Skeletal muscle tissue (tissue), 4 donors: Measurements from ENCODE around the gene CHD9. TPM values are rescaled to one million over a fixed set of nuclear protein-coding genes. Genes with fewer than 3 reads are reported as not detected.
"Not testable (repeated sequence)": the region's sequence is repeated elsewhere in the genome, so short reads cannot be mapped to it uniquely, and the experiment has no call there.

Source experiments
- H3K27ac ChIP-seq: one replicate; pipeline ENCODE4 v1.7.0; 2013; ENCODE audit warnings: mild to moderate bottlenecking, low read depth, low read length, inconsistent platforms
- H3K27me3 ChIP-seq, 3 donors: one replicate each; pipeline ENCODE4 v1.7.0; 2013; ENCODE audit warnings: low read length in 3 of 3; ENCODE audit not compliant: control insufficient read depth in 3 of 3, insufficient read depth in 3 of 3
- H3K36me3 ChIP-seq, 3 donors: one replicate each; pipeline ENCODE4 v1.7.0; 2013; ENCODE audit warnings: low read length in 3 of 3; ENCODE audit not compliant: control insufficient read depth in 3 of 3, insufficient read depth in 3 of 3
- H3K4me1 ChIP-seq, 3 donors: one replicate each; pipeline ENCODE4 v1.7.0; 2013; ENCODE audit warnings: low read length in 3 of 3, mild to moderate bottlenecking in 3 of 3; ENCODE audit not compliant: control insufficient read depth in 3 of 3, insufficient read depth in 3 of 3
- H3K4me3 ChIP-seq, 3 donors: one replicate each; pipeline ENCODE4 v1.7.0; 2013; ENCODE audit warnings: low read length in 3 of 3
- H3K9ac ChIP-seq, 3 donors: one replicate each; pipeline ENCODE4 v1.7.0; 2013; ENCODE audit warnings: low read length in 3 of 3, mild to moderate bottlenecking in 3 of 3, moderate library complexity in 2 of 3, low read depth in 1 of 3
- H3K9me3 ChIP-seq, 3 donors: one replicate each; pipeline ENCODE4 v1.7.0; 2013; ENCODE audit warnings: low read length in 3 of 3; ENCODE audit not compliant: control insufficient read depth in 3 of 3
- total RNA-seq: library from RNA; depleted of rRNA; stranded (reverse); fragments of >200 nt; gene quantifications from one replicate; pipeline ENCODE4 v1.2.3, GENCODE V29; 2014
- donor health status: Osteomylitis.

CHD9 gene
- total RNA-seq, 1 donor from 2014 or later: 69.4 TPM

DNA sequence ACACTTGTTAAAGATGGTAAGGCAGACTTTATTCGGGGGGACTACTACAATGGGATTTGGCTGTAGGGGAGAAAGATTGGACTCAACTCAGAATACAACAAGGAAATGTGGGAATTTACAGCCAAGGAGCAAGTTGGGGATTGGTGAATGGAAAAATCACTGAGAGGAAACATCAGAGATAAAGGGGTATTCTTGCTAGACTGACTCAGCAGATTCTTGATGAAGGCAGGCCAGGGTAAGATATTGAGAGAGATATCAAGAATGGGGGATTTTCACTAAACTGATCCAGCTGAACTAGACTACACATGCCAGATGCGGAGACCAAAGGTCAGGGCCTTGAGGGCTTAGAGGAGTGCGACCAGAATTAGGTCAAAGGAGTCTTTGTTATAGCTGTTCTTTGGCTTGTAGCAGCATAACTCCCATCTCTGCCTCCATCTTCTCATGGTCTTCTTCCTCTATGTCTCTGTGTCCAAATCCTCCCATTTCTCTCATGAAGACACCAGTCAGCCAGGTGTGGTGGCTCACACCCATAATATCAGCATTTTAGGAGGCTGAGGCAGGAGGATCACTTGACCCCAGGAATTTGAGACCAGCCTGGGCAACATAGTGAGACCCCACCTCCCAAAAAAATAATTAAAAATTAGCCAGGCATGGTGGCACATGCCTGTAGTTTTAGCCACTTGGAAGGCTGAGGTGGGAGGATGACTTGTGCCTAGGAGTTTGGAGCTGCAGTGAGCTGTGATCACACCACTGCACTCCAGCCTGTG lies 19.4 kb upstream of the CHD9 start:
- H3K36me3 ChIP-seq: no peaks in the 10 kb centered on the region
- peaks cover 0 to 4% (median 0%) of the 10 kb centered on the region in 3 donors for H3K9me3 ChIP-seq
- no peak overlapping the region for H3K27ac ChIP-seq
- H3K9ac ChIP-seq: no peak overlapping the region
- H3K4me3 ChIP-seq: no peak overlapping the region
- H3K4me1 ChIP-seq: no peaks in the 10 kb centered on the region
- H3K27me3 ChIP-seq: no peaks in the 10 kb centered on the region

DNA sequence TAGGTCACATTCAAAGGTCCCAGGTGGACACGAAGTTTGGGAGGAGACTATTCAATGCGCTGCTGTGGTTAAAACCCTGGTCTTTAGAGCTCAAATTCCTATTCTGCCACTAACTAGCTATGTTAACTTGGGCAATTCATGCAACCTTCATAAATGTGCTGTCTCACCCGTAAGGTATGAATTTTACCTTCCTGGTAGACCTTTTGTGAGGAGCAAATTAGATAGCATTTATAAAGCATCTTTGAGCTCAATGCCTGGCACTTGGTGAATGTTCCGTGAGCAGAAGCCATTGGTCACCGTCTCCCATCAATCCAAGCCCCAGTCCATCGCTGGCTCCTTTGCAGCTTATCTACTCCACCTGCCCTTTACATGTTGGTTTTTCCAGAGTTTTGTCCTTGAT lies 18.7 kb upstream of the CHD9 start:
- no peaks in the 10 kb centered on the region for H3K36me3 ChIP-seq
- peaks cover 0 to 4% (median 0%) of the 10 kb centered on the region in 3 donors for H3K9me3 ChIP-seq
- no peak overlapping the region for H3K4me3 ChIP-seq
- no peak overlapping the region for H3K9ac ChIP-seq
- H3K27ac ChIP-seq: no peak overlapping the region
- no peaks in the 10 kb centered on the region for H3K27me3 ChIP-seq
- H3K4me1 ChIP-seq: peaks cover 0 to 4% (median 0%) of the 10 kb centered on the region in 3 donors

DNA sequence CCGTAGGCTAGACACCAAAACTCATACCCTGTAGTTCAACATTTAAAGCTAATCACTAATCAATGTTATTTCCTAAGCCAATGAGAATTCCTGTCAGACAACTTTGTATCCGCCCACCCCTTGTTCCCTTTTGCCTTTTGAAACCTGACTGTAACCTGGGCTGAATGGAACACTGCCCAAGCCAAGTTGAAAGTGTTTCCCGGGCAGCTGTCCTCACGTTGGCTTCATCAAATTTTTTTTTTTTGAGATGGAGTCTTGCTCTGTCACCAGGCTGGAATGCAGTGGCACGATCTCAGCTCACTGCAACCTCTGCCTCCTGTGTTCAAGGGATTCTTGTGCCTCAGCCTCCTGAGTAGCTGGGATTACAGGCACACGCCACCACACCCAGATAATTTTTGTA lies 18.1 kb upstream of the CHD9 start:
- not testable (repeated sequence) for H3K9me3 ChIP-seq, H3K4me1 ChIP-seq, H3K4me3 ChIP-seq, H3K9ac ChIP-seq, H3K27me3 ChIP-seq, H3K36me3 ChIP-seq, H3K27ac ChIP-seq

DNA sequence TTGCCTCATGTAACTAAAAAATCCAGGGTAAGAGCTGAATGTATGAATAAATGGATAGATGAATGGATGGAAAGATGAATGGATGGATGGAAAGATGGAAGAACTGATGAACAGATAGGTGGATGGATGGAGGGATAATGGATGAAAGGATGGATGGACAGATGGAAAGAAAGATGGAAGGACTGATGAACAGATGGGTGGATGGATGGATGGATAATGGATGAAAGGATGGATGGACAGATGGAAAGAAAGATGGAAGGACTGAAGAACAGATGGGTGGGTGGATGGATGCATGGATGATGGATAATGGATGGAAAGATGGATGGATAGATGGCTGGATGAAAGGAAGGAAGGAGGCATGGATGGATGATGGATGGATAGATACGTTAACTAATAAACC lies 14.0 kb upstream of the CHD9 start:
- H3K9ac ChIP-seq: no peak overlapping the region
- peaks cover 0 to 16% (median 0%) of the 10 kb centered on the region in 3 donors for H3K27me3 ChIP-seq
- H3K36me3 ChIP-seq: no peaks in the 10 kb centered on the region
- no peak overlapping the region for H3K27ac ChIP-seq
- H3K4me1 ChIP-seq: peaks cover 4 to 18% (median 6%) of the 10 kb centered on the region in 3 donors
- no peak overlapping the region for H3K4me3 ChIP-seq
- H3K9me3 ChIP-seq: no peaks in the 10 kb centered on the region

DNA sequence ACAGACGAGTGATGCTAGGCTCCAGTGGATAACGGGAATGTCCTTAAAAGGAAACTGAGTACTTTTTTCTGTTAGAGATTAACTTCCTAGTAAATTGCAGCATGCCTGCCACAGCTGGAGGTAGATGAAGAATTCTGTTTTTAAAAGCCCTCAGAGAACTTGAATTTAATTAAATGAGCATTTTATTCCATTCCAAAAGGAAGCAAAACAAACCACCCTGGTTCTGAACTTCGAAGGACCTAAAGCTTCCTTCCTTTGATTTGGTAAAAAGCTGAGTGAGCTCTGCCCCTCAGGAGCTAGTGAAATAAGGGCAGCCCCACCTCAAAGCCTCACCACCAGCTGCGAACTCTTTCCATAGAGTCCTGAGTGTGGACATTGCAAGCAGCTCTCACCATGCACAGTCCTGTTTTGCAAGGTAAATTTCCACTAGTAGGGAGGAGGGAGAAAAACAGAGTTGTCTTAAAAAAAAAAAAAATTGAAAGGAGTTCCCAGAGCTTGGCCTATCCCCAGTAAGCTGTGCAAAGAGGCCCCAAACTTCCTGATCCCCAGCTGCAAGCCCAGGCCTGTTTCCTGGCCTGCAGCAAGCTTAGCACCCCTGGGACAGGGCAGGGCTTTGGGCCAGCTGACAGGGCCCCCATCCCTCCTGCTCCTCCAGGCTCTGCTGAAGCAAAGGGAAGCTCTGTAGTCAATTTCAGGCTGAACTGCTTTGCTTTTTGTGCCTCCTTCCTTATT lies 13.3 kb upstream of the CHD9 start:
- H3K36me3 ChIP-seq: no peaks in the 10 kb centered on the region
- H3K4me3 ChIP-seq: peak overlapping the region in 2 of 3 donors; percentile 35 to 43
- peak overlapping the region; percentile 12 for H3K27ac ChIP-seq
- H3K9me3 ChIP-seq: no peaks in the 10 kb centered on the region
- peaks cover 4 to 18% (median 6%) of the 10 kb centered on the region in 3 donors for H3K4me1 ChIP-seq
- peaks cover 0 to 17% (median 0%) of the 10 kb centered on the region in 3 donors for H3K27me3 ChIP-seq
- H3K9ac ChIP-seq: no peak overlapping the region

DNA sequence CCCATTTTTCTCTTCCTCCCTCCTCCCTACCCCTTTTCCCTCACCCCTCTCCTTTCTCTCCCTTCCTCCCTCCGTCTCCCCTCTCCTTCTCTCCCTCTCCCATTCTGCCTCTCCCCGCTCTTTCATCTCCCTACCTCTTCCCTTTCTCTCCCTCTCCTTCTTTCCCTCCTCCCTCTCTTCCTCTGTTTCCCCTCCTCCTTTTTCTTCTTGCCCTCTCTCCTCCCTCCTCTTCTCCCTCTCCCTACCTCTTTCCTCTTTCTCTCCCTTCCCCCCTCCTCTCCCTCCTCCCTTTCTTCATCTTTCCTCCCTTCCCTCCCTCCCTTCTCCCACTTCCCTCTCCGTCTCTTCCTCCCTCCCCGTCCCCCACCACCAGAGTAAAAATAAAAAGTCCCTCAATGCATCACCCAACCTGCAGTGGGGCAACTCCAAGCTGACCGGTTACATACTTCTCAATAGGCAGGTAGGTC lies 12.5 kb upstream of the CHD9 start:
- H3K27me3 ChIP-seq: peaks cover 0 to 17% (median 0%) of the 10 kb centered on the region in 3 donors

DNA sequence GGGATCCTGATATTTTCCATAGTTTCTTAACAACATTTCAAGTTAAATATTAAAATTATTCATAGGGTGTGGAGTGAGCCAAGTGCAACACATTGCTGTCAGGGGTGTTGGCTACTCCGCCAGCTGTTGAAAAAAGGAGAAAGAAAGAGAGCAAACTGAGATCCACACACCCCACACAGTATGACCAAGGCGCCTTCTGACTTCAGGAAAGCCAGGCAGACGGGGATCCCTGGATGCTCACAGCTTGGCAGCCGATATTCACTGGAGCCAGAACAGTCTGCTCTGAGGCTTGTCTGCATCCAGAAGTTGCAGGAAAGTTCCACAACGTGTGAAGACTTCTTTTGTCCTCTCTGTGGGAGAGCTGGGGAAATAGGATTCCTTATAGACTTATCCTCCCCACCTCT lies 11.4 kb upstream of the CHD9 start:
- Histone ChIP-seq H3K4me3 (peak overlapping the region in 2 of 3 donors; percentile 21 to 28), H3K9ac (peak overlapping the region in 1 of 3 donors; percentile 62)

More for the DNA sequence above, 12.5 kb upstream of the CHD9 start:
- H3K4me1 ChIP-seq: peaks cover 4 to 18% (median 6%) of the 10 kb centered on the region in 3 donors
- peak overlapping the region; percentile 12 for H3K27ac ChIP-seq
- H3K9me3 ChIP-seq: no peaks in the 10 kb centered on the region
- peak overlapping the region in 2 of 3 donors; percentile 35 to 43 for H3K4me3 ChIP-seq
- peak overlapping the region in 1 of 3 donors; percentile 10 for H3K9ac ChIP-seq
- no peaks in the 10 kb centered on the region for H3K36me3 ChIP-seq

DNA sequence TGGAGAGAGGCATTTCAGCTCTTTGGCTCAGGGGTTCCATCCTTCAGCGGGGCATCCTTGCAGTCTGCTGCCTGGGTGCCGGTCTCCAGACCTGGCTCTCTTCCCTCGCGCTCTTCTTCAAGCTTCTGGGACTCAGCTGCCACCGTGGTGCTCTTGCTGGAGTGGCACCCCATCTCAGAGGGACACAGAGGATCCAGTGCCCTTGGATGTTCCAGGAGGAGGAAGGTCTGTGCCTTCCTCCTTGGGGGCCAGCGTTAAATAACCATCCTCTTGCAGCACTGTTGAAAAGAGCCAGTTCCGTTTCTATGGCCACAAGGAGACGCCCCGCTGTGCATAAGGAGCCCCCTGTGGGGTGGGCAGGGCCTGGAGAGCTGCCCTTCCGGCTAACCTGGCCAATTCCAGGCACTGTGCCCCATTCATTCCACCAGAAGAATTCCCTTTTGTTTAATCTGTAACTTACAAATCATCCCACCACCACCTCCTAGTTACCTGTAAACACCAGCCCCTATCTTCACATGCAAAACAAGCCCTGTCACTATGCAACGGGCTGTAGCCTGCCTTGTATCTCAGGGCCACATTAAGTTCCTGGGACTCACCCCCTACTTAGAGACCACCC lies 10.7 kb upstream of the CHD9 start:
- H3K4me3 ChIP-seq: peak overlapping the region in 2 of 3 donors; percentile 2 to 28
- no peaks in the 10 kb centered on the region for H3K36me3 ChIP-seq
- no peaks in the 10 kb centered on the region for H3K9me3 ChIP-seq
- peak overlapping the region in 1 of 3 donors; percentile 62 for H3K9ac ChIP-seq
- peak overlapping the region; percentile 3 for H3K27ac ChIP-seq
- peaks cover 4 to 18% (median 6%) of the 10 kb centered on the region in 3 donors for H3K4me1 ChIP-seq
- H3K27me3 ChIP-seq: peaks cover 0 to 17% (median 0%) of the 10 kb centered on the region in 3 donors

More for the DNA sequence above, 11.4 kb upstream of the CHD9 start:
- Histone ChIP-seq H3K4me1 (peaks cover 4 to 18% (median 6%) of the 10 kb centered on the region in 3 donors), H3K9me3 (no peaks in the 10 kb centered on the region), H3K36me3 (no peaks in the 10 kb centered on the region), H3K27me3 (peaks cover 0 to 17% (median 0%) of the 10 kb centered on the region in 3 donors), H3K27ac (peak overlapping the region; percentile 3)

DNA sequence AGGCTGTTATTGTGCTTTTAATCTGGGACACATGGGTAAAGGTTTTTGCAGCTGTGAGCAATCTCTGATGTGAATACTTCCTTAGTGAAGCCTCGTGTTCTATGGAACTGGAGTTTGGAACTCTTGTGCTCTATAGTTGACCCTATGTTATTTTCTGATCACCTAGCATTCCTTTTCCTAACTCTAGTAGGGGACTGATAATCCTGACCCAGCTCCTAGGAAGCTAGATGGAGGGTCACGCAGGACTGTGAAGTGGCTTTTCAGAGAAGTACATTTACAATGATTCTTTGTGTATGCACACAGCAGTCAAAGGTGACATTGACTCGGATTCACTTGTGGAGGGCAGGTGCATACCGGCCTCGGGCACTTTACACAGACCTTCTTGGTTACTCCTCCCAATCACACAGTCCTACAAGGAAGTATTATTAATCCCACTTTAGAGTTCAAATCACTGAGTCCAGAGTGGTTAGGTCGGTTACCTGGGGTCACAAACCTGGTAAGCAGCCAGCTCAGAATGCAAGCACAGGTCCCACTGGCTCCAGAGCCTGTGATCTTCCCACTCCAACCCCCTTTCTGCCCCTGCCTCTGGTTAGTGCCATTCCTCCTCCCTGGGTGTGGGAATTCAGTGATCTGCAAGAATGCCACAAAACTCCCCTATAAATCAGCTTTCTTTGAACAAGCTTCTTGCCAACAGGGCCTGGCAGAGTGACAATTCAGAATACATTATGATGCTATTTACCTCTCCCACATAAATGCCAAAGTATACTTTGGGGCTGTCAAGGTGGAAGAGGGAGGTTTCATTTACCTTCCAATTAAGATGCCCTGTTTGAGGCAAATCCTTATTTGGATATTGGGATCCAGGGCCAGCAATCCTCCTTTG lies 9.2 kb upstream of the CHD9 start:
- H3K27me3 ChIP-seq: peaks cover 0 to 17% (median 0%) of the 10 kb centered on the region in 3 donors
- no peak overlapping the region for H3K9ac ChIP-seq
- no peak overlapping the region for H3K27ac ChIP-seq
- H3K4me1 ChIP-seq: peaks cover 4 to 18% (median 6%) of the 10 kb centered on the region in 3 donors
- H3K36me3 ChIP-seq: no peaks in the 10 kb centered on the region
- no peak overlapping the region for H3K4me3 ChIP-seq
- no peaks in the 10 kb centered on the region for H3K9me3 ChIP-seq
